Stomach (tissue), 9 donors: ENCODE results near the gene ABCD3. TPM values are rescaled to one million over a fixed set of nuclear protein-coding genes. Genes with fewer than 3 reads are reported as not detected.

ENCODE experiments used
- DNase-seq, 2 donors: peaks; one replicate each; pipeline versions ENCODE4 v3.0.0 to v3.0.0-alpha.2; 2013 to 2019
- H3K27ac ChIP-seq, 5 donors: fragments of 200-600 bp in 4 of 5; sonication (generic) in 4 of 5; one replicate each; pipeline ENCODE4 v1.5.1; 2013 to 2019; ENCODE audit warnings: mild to moderate bottlenecking in 1 of 5, moderate library complexity in 1 of 5
- H3K27me3 ChIP-seq, 3 donors: fragments of 200-600 bp; sonication (generic); one replicate each; pipeline ENCODE4 v1.5.1; 2017 to 2019; ENCODE audit warnings: mixed run types in 1 of 3
- H3K36me3 ChIP-seq, 4 donors: fragments of 200-600 bp; sonication (generic); 1 replicate in 3 of 4; 2 replicates in 1 of 4; pipeline ENCODE4 v1.5.1; 2016 to 2019
- H3K4me1 ChIP-seq, 4 donors: fragments of 200-600 bp; sonication (generic); one replicate each; pipeline ENCODE4 v1.5.1; 2016 to 2019
- H3K4me3 ChIP-seq, 4 donors: fragments of 200-600 bp; sonication (generic) in 3 of 4; one replicate each; pipeline ENCODE4 v1.5.1; 2016 to 2019; ENCODE audit warnings: mild to moderate bottlenecking in 1 of 4
- H3K9me3 ChIP-seq, 4 donors: fragments of 200-600 bp; sonication (generic); one replicate each; pipeline ENCODE4 v1.5.1; 2016 to 2019
- CTCF ChIP-seq, 7 experiments: fragments of 450-650 bp in 4 of 7; fragments of 200-600 bp in 3 of 7; sonication (generic) in 3 of 7; IDR thresholded peaks; one replicate each; pipeline ENCODE4 v1.5.1; 2016 to 2019; ENCODE audit warnings: antibody characterized with exemption in 7 of 7, control low read depth in 2 of 7, mild to moderate bottlenecking in 1 of 7
- EP300 ChIP-seq: sonication (generic); formaldehyde crosslinking; IDR thresholded peaks from one replicate; pipeline ENCODE4 v1.6.1; 2017; ENCODE audit warnings: antibody characterized with exemption
- POLR2A ChIP-seq, 4 donors: fragments of 450-650 bp; IDR thresholded peaks; one replicate each; pipeline ENCODE4 v1.6.1; 2016; ENCODE audit warnings: antibody characterized with exemption in 4 of 4, control low read depth in 2 of 4, mild to moderate bottlenecking in 1 of 4, moderate library complexity in 1 of 4
- POLR2AphosphoS5 ChIP-seq, 3 donors: sonication (generic); formaldehyde crosslinking; IDR thresholded peaks; one replicate each; pipeline ENCODE4 v1.6.1; 2016; ENCODE audit warnings: antibody characterized with exemption in 3 of 3
- WGBS, 5 donors: extraction: QIAGEN DNeasy Blood & Tissue Kit in 3 of 5; methylation state at CpG; one replicate each; pipeline versions ENCODE4 v1.1.5 to v1.1.7; 2013 to 2018; 5-methylcytosine and 5-hydroxymethylcytosine counted together
- intact Hi-C: fragments of 100-400 bp; cut with DNase I; formaldehyde crosslinking; loops from one replicate; pipeline ENCODE4 v1.15.1; 2023; ENCODE audit warnings: low total_unique reads
- polyA plus RNA-seq, 3 donors: library from polyadenylated mRNA; stranded (reverse); fragments of 200-250 nt; gene quantifications; one replicate each; pipeline ENCODE4 v1.2.3, GENCODE V29; 2013
- total RNA-seq, 5 donors: library from RNA; depleted of rRNA; stranded (reverse); fragments of >200 nt; gene quantifications; one replicate each; pipeline versions ENCODE4 v1.1.0 to v1.2.3, GENCODE V29; 2014 to 2016
- donor health status: healthy with polysubstance abuse.
- donor health status: Bipolar disorder and iron deficiency.
- donor health status: healthy.

ABCD3 gene
- total and polyA plus RNA-seq, 8 donors, result 8.8 to 124 (median 18.4) TPM

- WGBS, 5 donors, result 25 to 66% (median 57%) methylated on average over 1 of the region's 1 CpG
Observed at GRCh38 chr1:94411237-94411636, 7.0 kb upstream of the ABCD3 start.

GRCh38 chr1:94413311-94413710, 4.9 kb upstream of the ABCD3 start:
- Histone ChIP-seq H3K9me3 (no peaks in the 10 kb centered on the region), H3K27ac (no peak overlapping the region), H3K36me3 (no peaks in the 10 kb centered on the region), H3K4me1 (peaks cover 0 to 12% (median 9%) of the 10 kb centered on the region in 4 donors), H3K4me3 (no peak overlapping the region), H3K27me3 (no peaks in the 10 kb centered on the region)
- intact Hi-C loops, result no loop called here
- TF ChIP-seq POLR2AphosphoS5 (IDR thresholded peaks at IDR 0.05), result no peak
- no peak for TF ChIP-seq EP300
- TF ChIP-seq POLR2A (IDR thresholded peaks at IDR 0.05), result no peak
- TF ChIP-seq CTCF (IDR thresholded peaks at IDR 0.05), result no peak
- 57 to 80% (median 76%) methylated on average over 2 of the region's 2 CpGs for WGBS, 5 donors
- DNase-seq, result no peak

More at GRCh38 chr1:94411237-94411636, 7.0 kb upstream of the ABCD3 start:
- no peak for DNase-seq
- TF ChIP-seq POLR2AphosphoS5 (IDR thresholded peaks at IDR 0.05) (no peak), CTCF (IDR thresholded peaks at IDR 0.05) (no peak), POLR2A (IDR thresholded peaks at IDR 0.05) (no peak), EP300 (no peak)
- Histone ChIP-seq H3K4me1 (peaks cover 0 to under 1% (median 0%) of the 10 kb centered on the region in 4 donors), H3K9me3 (no peaks in the 10 kb centered on the region), H3K27ac (no peak overlapping the region), H3K4me3 (no peak overlapping the region), H3K27me3 (no peaks in the 10 kb centered on the region), H3K36me3 (no peaks in the 10 kb centered on the region)
- intact Hi-C loops, result no loop called here

- Histone ChIP-seq H3K9me3 (no peaks in the 10 kb centered on the region), H3K36me3 (no peaks in the 10 kb centered on the region), H3K4me1 (peaks cover 14 to 44% (median 34%) of the 10 kb centered on the region in 4 donors), H3K27ac (peak overlapping the region; percentile 63 to 97 (median 95)), H3K27me3 (no peaks in the 10 kb centered on the region), H3K4me3 (peak overlapping the region; percentile 92 to 98 (median 95))
- 23 to 29% (median 28%) methylated on average over 15 of the region's 15 CpGs for WGBS, 5 donors
- no peak for TF ChIP-seq POLR2A (IDR thresholded peaks at IDR 0.05)
- peak in 2 of 3 donors; percentile 2 to 41 for TF ChIP-seq POLR2AphosphoS5 (IDR thresholded peaks at IDR 0.05)
- peak; percentile 43 to 86 for DNase-seq
- intact Hi-C loops, result no loop called here
Observed at GRCh38 chr1:94416901-94417727, 1.1 kb upstream of the ABCD3 start.

- no peak for DNase-seq
- peak overlapping the region; percentile 92 to 98 (median 95) for H3K4me3 ChIP-seq
- WGBS, 5 donors, result 0 to 5% (median 2%) methylated on average over 9 of the region's 9 CpGs
- intact Hi-C loops, result no loop called here
- no peaks in the 10 kb centered on the region for H3K27me3 ChIP-seq
- TF ChIP-seq CTCF (IDR thresholded peaks at IDR 0.05) (no peak), EP300 (no peak), POLR2A (IDR thresholded peaks at IDR 0.05) (no peak), POLR2AphosphoS5 (IDR thresholded peaks at IDR 0.05) (no peak)
- peak overlapping the region; percentile 91 to 97 (median 95) for H3K27ac ChIP-seq
- no peaks in the 10 kb centered on the region for H3K9me3 ChIP-seq
- H3K4me1 ChIP-seq, result peaks cover 19 to 50% (median 39%) of the 10 kb centered on the region in 4 donors
- H3K36me3 ChIP-seq, result no peaks in the 10 kb centered on the region
Observed at GRCh38 chr1:94417728-94417977, 536 bp upstream of the ABCD3 start.
